A673 (cell line): ENCODE results near the gene POLE. TPM values are rescaled to one million over a fixed set of nuclear protein-coding genes. Genes with fewer than 3 reads are reported as not detected.
A peak's percentile ranks its signal among the peaks of the same experiment; 100 is the strongest.

Experiments
- BruUV-seq: library from RNA; stranded (reverse); fragments of 400-500 nt; replicated peaks from 2 replicates; lab custom pipeline; 2021; lab: Mats Ljungman, UMichigan
- CTCF ChIA-PET: fragments of 300-600 bp; sonication (Branson Sonifier 250); formaldehyde crosslinking; loops from one replicate; lab custom pipeline; 2022; ENCODE audit warnings: antibody characterized with exemption; lab: Charles Lee
- POLR2A ChIA-PET: fragments of 300-600 bp; sonication (Branson Sonifier 250); formaldehyde crosslinking; loops from one replicate; lab custom pipeline; 2022; ENCODE audit warnings: antibody characterized with exemption; ENCODE audit not compliant: low non-redundant PET; lab: Charles Lee
- DNase-seq: peaks from one replicate; pipeline ENCODE4 v3.0.0-alpha.2; 2015; ENCODE audit warnings: low spot score
- H3K27ac ChIP-seq: fragments of 200-600 bp; sonication (generic); 2 replicates; pipeline ENCODE4 v1.5.1; 2016; ENCODE audit warnings: mixed run types, low read depth, mild to moderate bottlenecking, mixed read lengths, antibody characterized with exemption, low read length; ENCODE audit not compliant: poor library complexity, severe bottlenecking
- H3K27me3 ChIP-seq: fragments of 200-600 bp; sonication (generic); replicated peaks from 2 replicates; pipeline ENCODE4 v1.6.1; 2017; ENCODE audit warnings: mixed run types, low read depth, mild to moderate bottlenecking, mixed read lengths, antibody characterized with exemption, low read length; ENCODE audit not compliant: insufficient read depth, poor library complexity
- H3K36me3 ChIP-seq: fragments of 200-600 bp; sonication (generic); 2 replicates; pipeline ENCODE4 v1.6.1; 2016; ENCODE audit warnings: mixed run types, mild to moderate bottlenecking, mixed read lengths, antibody characterized with exemption, low read length; ENCODE audit not compliant: insufficient read depth, poor library complexity, severe bottlenecking
- H3K4me1 ChIP-seq: fragments of 200-600 bp; sonication (generic); 2 replicates; pipeline ENCODE4 v1.6.1; 2017; ENCODE audit warnings: mixed run types, mild to moderate bottlenecking, mixed read lengths, antibody characterized with exemption, low read length; ENCODE audit not compliant: insufficient read depth, poor library complexity, severe bottlenecking
- H3K4me3 ChIP-seq: fragments of 200-600 bp; sonication (generic); 2 replicates; pipeline ENCODE4 v1.5.1; 2016; ENCODE audit warnings: low read depth, mixed run types, mild to moderate bottlenecking, mixed read lengths, low read length; ENCODE audit not compliant: poor library complexity, severe bottlenecking
- H3K9me3 ChIP-seq: fragments of 200-600 bp; sonication (generic); 2 replicates; pipeline ENCODE4 v1.6.1; 2016; ENCODE audit warnings: mixed run types, low read depth, mild to moderate bottlenecking, mixed read lengths, antibody characterized with exemption, low read length; ENCODE audit not compliant: poor library complexity, severe bottlenecking
- CTCF ChIP-seq: fragments of 300-800, 200-600 bp; sonication (generic); conservative IDR thresholded peaks from 2 replicates; pipeline ENCODE4 v1.5.1; 2017; ENCODE audit warnings: low read depth, mild to moderate bottlenecking, antibody characterized with exemption, low read length, moderate library complexity, mixed read lengths
- EZH2 ChIP-seq: fragments of 200-600 bp; sonication (generic); IDR thresholded peaks from 2 replicates; pipeline ENCODE4 v1.6.1; 2017; ENCODE audit warnings: borderline replicate concordance, low read depth, mild to moderate bottlenecking, mixed read lengths, antibody characterized with exemption, low read length; ENCODE audit not compliant: poor library complexity, severe bottlenecking
- intact Hi-C: fragments of 100-400 bp; cut with micrococcal nuclease; formaldehyde crosslinking; loops from one replicate; pipeline ENCODE4 v1.10.0; 2022; ENCODE audit not compliant: unreplicated experiment
- total RNA-seq: library from RNA; stranded (reverse); gene quantifications from 2 replicates; pipeline ENCODE4 v1.2.3, GENCODE V29; 2021

The POLE gene
- total RNA-seq, 1 experiment from 2014 or later: 239 TPM

- ChIA-PET POLR2A (no interaction called here), CTCF (no interaction called here)
- intact Hi-C loops: no loop called here
- H3K36me3 ChIP-seq: peaks cover 16% of the 10 kb centered on the region
- H3K27me3 ChIP-seq: peaks cover 36% of the 10 kb centered on the region
- peaks cover 11% of the 10 kb centered on the region for H3K9me3 ChIP-seq
- H3K4me3 ChIP-seq: no peak overlapping the region
- peaks cover 22% of the 10 kb centered on the region for H3K4me1 ChIP-seq
- DNase-seq: no peak
- no peak overlapping the region for H3K27ac ChIP-seq
- BruUV-seq: no TSS peak
- TF ChIP-seq CTCF (no peak), EZH2 (no peak)
Measured at GRCh38 chr12:132620113-132620898, 66.8 kb downstream of the POLE start.

GRCh38 chr12:132619386-132620112, 67.6 kb downstream of the POLE start:
- Histone ChIP-seq H3K27me3 (peaks cover 37% of the 10 kb centered on the region), H3K36me3 (peaks cover 9% of the 10 kb centered on the region), H3K4me3 (no peak overlapping the region), H3K9me3 (peaks cover 11% of the 10 kb centered on the region), H3K4me1 (peaks cover 22% of the 10 kb centered on the region), H3K27ac (no peak overlapping the region)
- intact Hi-C loops: no loop called here
- ChIA-PET POLR2A (no interaction called here), CTCF (no interaction called here)
- DNase-seq: no peak
- BruUV-seq: no TSS peak
- TF ChIP-seq CTCF (no peak), EZH2 (no peak)

- Histone ChIP-seq H3K9me3 (peaks cover 11% of the 10 kb centered on the region), H3K4me3 (peak overlapping the region; percentile 37), H3K36me3 (peaks cover 4% of the 10 kb centered on the region), H3K4me1 (peaks cover 18% of the 10 kb centered on the region), H3K27me3 (peaks cover 37% of the 10 kb centered on the region), H3K27ac (no peak overlapping the region)
- intact Hi-C loops: no loop called here
- ChIA-PET CTCF (no interaction called here), POLR2A (no interaction called here)
- no TSS peak for BruUV-seq
- TF ChIP-seq CTCF (no peak), EZH2 (no peak)
- no peak for DNase-seq
Measured at GRCh38 chr12:132619071-132619385, 68.1 kb downstream of the POLE start.
